Keratinocyte (primary cell): ENCODE measurements around the gene KRCC1.

Source experiments
- EZH2 ChIP-seq: IDR thresholded peaks from one replicate; pipeline ENCODE4 v1.6.1; 2012; ENCODE audit warnings: inconsistent platforms, mild to moderate bottlenecking, low read length, moderate library complexity
- TF ChIP-seq, protein P1 (sequence below), 3 experiments: IDR thresholded peaks in 1 of 3; conservative IDR thresholded peaks in 1 of 3; optimal IDR thresholded peaks in 1 of 3; 2 replicates in 2 of 3; 3 replicates in 1 of 3; pipeline versions ENCODE3 to v1.5.1; 2011; ENCODE audit warnings: low read length in 3 of 3, mild to moderate bottlenecking in 3 of 3, moderate library complexity in 2 of 3, control low read depth in 1 of 3, inconsistent platforms in 1 of 3; ENCODE audit not compliant: insufficient read depth in 2 of 3; ENCODE audit errors: extremely low read depth in 1 of 3

DNA sequence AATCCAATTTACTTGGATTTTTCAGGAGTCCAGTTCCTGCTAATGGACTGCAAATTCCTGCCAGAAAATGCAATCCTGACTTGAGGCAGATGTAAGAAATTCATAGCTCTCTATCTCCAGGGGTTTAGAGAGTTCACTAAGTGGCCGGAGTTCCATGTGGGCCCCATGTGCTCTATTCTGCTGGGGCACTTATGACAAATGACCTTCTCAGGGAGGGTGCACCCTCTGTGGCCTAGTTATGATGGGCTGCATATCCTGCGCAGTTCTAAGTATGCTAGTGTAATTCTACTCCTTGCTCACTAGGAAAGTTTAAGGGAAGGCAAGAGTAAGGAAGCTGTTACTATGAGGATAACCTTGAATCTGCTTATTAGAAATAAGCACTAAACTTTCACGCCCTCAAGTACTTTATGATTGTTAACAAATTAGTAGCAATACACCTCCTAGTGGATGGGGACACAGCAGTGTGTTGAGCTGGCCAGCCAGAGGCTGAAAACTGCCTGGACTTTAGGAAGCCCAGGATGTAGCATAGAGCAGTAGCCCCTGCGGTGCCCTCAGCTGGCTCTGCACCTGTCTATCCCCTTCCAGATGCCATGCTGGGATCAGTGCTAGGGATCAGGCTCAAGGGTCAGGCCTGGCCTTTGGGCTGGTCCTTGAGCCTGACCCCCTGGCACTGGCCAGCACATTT is 26.5 kb upstream of the KRCC1 start:
- TF ChIP-seq EZH2: no peak
- TF ChIP-seq, protein P1, sequence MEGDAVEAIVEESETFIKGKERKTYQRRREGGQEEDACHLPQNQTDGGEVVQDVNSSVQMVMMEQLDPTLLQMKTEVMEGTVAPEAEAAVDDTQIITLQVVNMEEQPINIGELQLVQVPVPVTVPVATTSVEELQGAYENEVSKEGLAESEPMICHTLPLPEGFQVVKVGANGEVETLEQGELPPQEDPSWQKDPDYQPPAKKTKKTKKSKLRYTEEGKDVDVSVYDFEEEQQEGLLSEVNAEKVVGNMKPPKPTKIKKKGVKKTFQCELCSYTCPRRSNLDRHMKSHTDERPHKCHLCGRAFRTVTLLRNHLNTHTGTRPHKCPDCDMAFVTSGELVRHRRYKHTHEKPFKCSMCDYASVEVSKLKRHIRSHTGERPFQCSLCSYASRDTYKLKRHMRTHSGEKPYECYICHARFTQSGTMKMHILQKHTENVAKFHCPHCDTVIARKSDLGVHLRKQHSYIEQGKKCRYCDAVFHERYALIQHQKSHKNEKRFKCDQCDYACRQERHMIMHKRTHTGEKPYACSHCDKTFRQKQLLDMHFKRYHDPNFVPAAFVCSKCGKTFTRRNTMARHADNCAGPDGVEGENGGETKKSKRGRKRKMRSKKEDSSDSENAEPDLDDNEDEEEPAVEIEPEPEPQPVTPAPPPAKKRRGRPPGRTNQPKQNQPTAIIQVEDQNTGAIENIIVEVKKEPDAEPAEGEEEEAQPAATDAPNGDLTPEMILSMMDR (optimal IDR thresholded peaks at IDR 0.05 in 1 of 3, IDR thresholded peaks at IDR 0.05 in 1 of 3, conservative IDR thresholded peaks at IDR 0.05 in 1 of 3; ENCODE audit: extremely low read depth in 1 of 3, insufficient read depth in 2 of 3, low read length in 3 of 3): no peak
